HPDE6-E6E7 (cell line): ENCODE data around the gene CBX6.
"Not testable (repeated sequence)": the region's sequence is repeated elsewhere in the genome, so short reads cannot be mapped to it uniquely, and the experiment has no call there.

ENCODE experiments used
- DNase-seq: peaks from one replicate; pipeline ENCODE4 v3.0.0; 2011; ENCODE audit warnings: missing footprints; ENCODE audit errors: extremely low spot score

CBX6 gene

GRCh38 chr22:38872172-38872830, at the start of gene CBX6:
Gene CBX6, minus strand, starts transcription at chr22:38872216. Its CDS starts 26 bp downstream, at chr22:38872190.
- DNase-seq = peak; percentile 90

- DNase-seq = no peak
Measured at GRCh38 chr22:38921806-38922205, 49.8 kb upstream of the CBX6 start.

- DNase-seq = peak; percentile 42
Measured at GRCh38 chr22:38921120-38921519, 49.1 kb upstream of the CBX6 start.

- DNase-seq = no peak
Measured at GRCh38 chr22:38919631-38920190, 47.7 kb upstream of the CBX6 start.

- no peak for DNase-seq
Measured at GRCh38 chr22:38911434-38911833, 39.4 kb upstream of the CBX6 start.

- no peak for DNase-seq
Measured at GRCh38 chr22:38907767-38908166, 35.8 kb upstream of the CBX6 start.

- DNase-seq = no peak
Measured at GRCh38 chr22:38906052-38906451, 34.0 kb upstream of the CBX6 start.

- not testable (repeated sequence) for DNase-seq
Measured at GRCh38 chr22:38904052-38904617, 32.1 kb upstream of the CBX6 start.

GRCh38 chr22:38901111-38901641, 29.2 kb upstream of the CBX6 start:
- no peak for DNase-seq

GRCh38 chr22:38900677-38901076, 28.7 kb upstream of the CBX6 start:
- DNase-seq = no peak

GRCh38 chr22:38891256-38891655, 19.2 kb upstream of the CBX6 start:
- no peak for DNase-seq

GRCh38 chr22:38890377-38890776, 18.4 kb upstream of the CBX6 start:
- DNase-seq = no peak

GRCh38 chr22:38886333-38886732, 14.3 kb upstream of the CBX6 start:
- no peak for DNase-seq

GRCh38 chr22:38882972-38883622, 11.1 kb upstream of the CBX6 start:
- DNase-seq = no peak

GRCh38 chr22:38881997-38882879, 10.2 kb upstream of the CBX6 start:
- DNase-seq = no peak

GRCh38 chr22:38881464-38881871, 9.5 kb upstream of the CBX6 start:
- no peak for DNase-seq

- DNase-seq = no peak
Measured at GRCh38 chr22:38879961-38880360, 7.9 kb upstream of the CBX6 start.

- no peak for DNase-seq
Measured at GRCh38 chr22:38879108-38879729, 7.2 kb upstream of the CBX6 start.

GRCh38 chr22:38878001-38878400, 6.0 kb upstream of the CBX6 start:
- DNase-seq = no peak

- no peak for DNase-seq
Measured at GRCh38 chr22:38874529-38875222, 2.7 kb upstream of the CBX6 start.
